Trophoblast cell (in vitro differentiated cells and primary cell): ENCODE results near the gene PHACTR1.

Experiments
- DNase-seq, 2 donors: peaks; one replicate each; pipeline ENCODE4 v3.0.0-alpha.2; 2016
- H2AFZ ChIP-seq: 2 replicates; pipeline ENCODE4 v1.6.1; 2013; ENCODE audit warnings: low read length, moderate library complexity, mild to moderate bottlenecking; ENCODE audit not compliant: insufficient read depth, poor library complexity
- H2AK5ac ChIP-seq: 2 replicates; pipeline ENCODE4 v1.6.1; 2013; ENCODE audit warnings: mild to moderate bottlenecking, low read length
- H2BK120ac ChIP-seq: 2 replicates; pipeline ENCODE4 v1.6.1; 2013; ENCODE audit warnings: low read length, mild to moderate bottlenecking, moderate library complexity; ENCODE audit not compliant: insufficient read depth, poor library complexity
- H2BK12ac ChIP-seq: 2 replicates; pipeline ENCODE4 v1.6.1; 2013; ENCODE audit warnings: mild to moderate bottlenecking, low read length, moderate library complexity
- H2BK5ac ChIP-seq: 2 replicates; pipeline ENCODE4 v1.6.1; 2013; ENCODE audit warnings: low read length, low read depth, moderate library complexity, mild to moderate bottlenecking; ENCODE audit not compliant: poor library complexity
- H3K14ac ChIP-seq: 2 replicates; pipeline ENCODE4 v1.6.1; 2013; ENCODE audit warnings: mild to moderate bottlenecking, low read length
- H3K18ac ChIP-seq: 2 replicates; pipeline ENCODE4 v1.6.1; 2013; ENCODE audit warnings: mild to moderate bottlenecking, low read length
- H3K23ac ChIP-seq: 2 replicates; pipeline ENCODE4 v1.6.1; 2013; ENCODE audit warnings: low read length
- H3K27ac ChIP-seq: 2 replicates; pipeline ENCODE4 v1.5.1; 2013; ENCODE audit warnings: low read depth, mild to moderate bottlenecking, inconsistent platforms, low read length, moderate library complexity
- H3K27me3 ChIP-seq: 2 replicates; pipeline ENCODE4 v1.6.1; 2013; ENCODE audit warnings: inconsistent platforms, mild to moderate bottlenecking, low read length, moderate library complexity; ENCODE audit not compliant: insufficient read depth
- H3K36me3 ChIP-seq, 2 experiments: 1 replicate in 1 of 2; 2 replicates in 1 of 2; pipeline ENCODE4 v1.6.1; 2013; ENCODE audit warnings: low read length in 2 of 2, mild to moderate bottlenecking in 2 of 2, moderate library complexity in 1 of 2; ENCODE audit not compliant: insufficient read depth in 2 of 2, control insufficient read depth in 1 of 2
- H3K4ac ChIP-seq: 2 replicates; pipeline ENCODE4 v1.6.1; 2013; ENCODE audit warnings: low read depth, mild to moderate bottlenecking, low read length, moderate library complexity
- H3K4me1 ChIP-seq, 2 experiments: 1 replicate in 1 of 2; 2 replicates in 1 of 2; pipeline ENCODE4 v1.6.1; 2013; ENCODE audit warnings: low read length in 2 of 2, mild to moderate bottlenecking in 2 of 2, moderate library complexity in 1 of 2; ENCODE audit not compliant: insufficient read depth in 2 of 2, control insufficient read depth in 1 of 2
- H3K4me2 ChIP-seq: 2 replicates; pipeline ENCODE4 v1.6.1; 2013; ENCODE audit warnings: inconsistent platforms, mild to moderate bottlenecking, low read length, moderate library complexity
- H3K4me3 ChIP-seq: 2 replicates; pipeline ENCODE4 v1.5.1; 2013; ENCODE audit warnings: mild to moderate bottlenecking, low read depth, low read length, inconsistent platforms
- H3K79me1 ChIP-seq: one replicate; pipeline ENCODE4 v1.6.1; 2013; ENCODE audit warnings: low read length
- H3K79me2 ChIP-seq: 2 replicates; pipeline ENCODE4 v1.6.1; 2013; ENCODE audit warnings: low read length, mild to moderate bottlenecking; ENCODE audit not compliant: control insufficient read depth, insufficient read depth, poor library complexity
- H3K9ac ChIP-seq: 2 replicates; pipeline ENCODE4 v1.6.1; 2013; ENCODE audit warnings: mild to moderate bottlenecking, low read length
- H3K9me3 ChIP-seq: 2 replicates; pipeline ENCODE4 v1.6.1; 2013; ENCODE audit warnings: low read depth, mild to moderate bottlenecking, control low read depth, inconsistent platforms, low read length; ENCODE audit not compliant: insufficient read depth
- H4K12ac ChIP-seq: 2 replicates; pipeline ENCODE4 v1.6.1; 2013; ENCODE audit warnings: low read depth, mild to moderate bottlenecking, low read length, moderate library complexity
- H4K8ac ChIP-seq: 2 replicates; pipeline ENCODE4 v1.6.1; 2013; ENCODE audit warnings: low read depth, mild to moderate bottlenecking, low read length, moderate library complexity
- H4K91ac ChIP-seq: one replicate; pipeline ENCODE4 v1.6.1; 2013; ENCODE audit warnings: low read depth, mild to moderate bottlenecking, low read length, moderate library complexity
- WGBS: extraction: QIAGEN DNeasy Blood & Tissue Kit; methylation state at CpG from one replicate; pipeline ENCODE4 v1.1.7; 2013; ENCODE audit warnings: missing lambda C conversion rate; ENCODE audit not compliant: insufficient read length, insufficient coverage; ENCODE audit errors: extremely low coverage; 5-methylcytosine and 5-hydroxymethylcytosine counted together

PHACTR1 gene

GRCh38 chr6:12750416-12750815 is 33.8 kb downstream of the PHACTR1 start:
- no peaks in the 10 kb centered on the region for H3K36me3 ChIP-seq
- WGBS = no CpG with 5 or more reads among the region's 4 CpGs
- H3K4me3 ChIP-seq = no peak overlapping the region
- no peak overlapping the region for H3K18ac ChIP-seq
- no peak overlapping the region for H2BK12ac ChIP-seq
- no peak overlapping the region for H2BK5ac ChIP-seq
- H3K4me2 ChIP-seq = peak overlapping the region; percentile 85
- no peaks in the 10 kb centered on the region for H3K9me3 ChIP-seq
- no peak overlapping the region for H2AFZ ChIP-seq
- H3K79me2 ChIP-seq = no peaks in the 10 kb centered on the region
- no peak for DNase-seq
- H3K9ac ChIP-seq = no peak overlapping the region
- no peak overlapping the region for H4K12ac ChIP-seq
- H3K4ac ChIP-seq = no peak overlapping the region
- no peak overlapping the region for H2AK5ac ChIP-seq
- peaks cover 4 to 11% of the 10 kb centered on the region in 2 experiments for H3K4me1 ChIP-seq
- no peak overlapping the region for H2BK120ac ChIP-seq
- H3K79me1 ChIP-seq = no peaks in the 10 kb centered on the region
- H3K27me3 ChIP-seq = peaks cover 18% of the 10 kb centered on the region
- H3K27ac ChIP-seq = no peak overlapping the region
- no peak overlapping the region for H3K14ac ChIP-seq
- no peak overlapping the region for H3K23ac ChIP-seq
- H4K8ac ChIP-seq = no peak overlapping the region
- H4K91ac ChIP-seq = no peak overlapping the region

- H4K91ac ChIP-seq = no peak overlapping the region
- H2BK12ac ChIP-seq = no peak overlapping the region
- H3K36me3 ChIP-seq = no peaks in the 10 kb centered on the region
- H3K4me2 ChIP-seq = no peak overlapping the region
- H2AK5ac ChIP-seq = no peak overlapping the region
- no peak overlapping the region for H3K23ac ChIP-seq
- H3K27me3 ChIP-seq = peaks cover 18% of the 10 kb centered on the region
- H3K4ac ChIP-seq = no peak overlapping the region
- H4K12ac ChIP-seq = no peak overlapping the region
- H3K9ac ChIP-seq = no peak overlapping the region
- peaks cover 4 to 11% of the 10 kb centered on the region in 2 experiments for H3K4me1 ChIP-seq
- H3K14ac ChIP-seq = no peak overlapping the region
- H3K4me3 ChIP-seq = no peak overlapping the region
- no peak overlapping the region for H2BK120ac ChIP-seq
- no peaks in the 10 kb centered on the region for H3K79me2 ChIP-seq
- peak; percentile 18 to 74 for DNase-seq
- no peak overlapping the region for H3K27ac ChIP-seq
- WGBS = no CpG with 5 or more reads among the region's 10 CpGs
- no peaks in the 10 kb centered on the region for H3K79me1 ChIP-seq
- no peak overlapping the region for H3K18ac ChIP-seq
- no peak overlapping the region for H2AFZ ChIP-seq
- H4K8ac ChIP-seq = no peak overlapping the region
- no peaks in the 10 kb centered on the region for H3K9me3 ChIP-seq
- no peak overlapping the region for H2BK5ac ChIP-seq
Measured at GRCh38 chr6:12751694-12752325, 35.2 kb downstream of the PHACTR1 start.

GRCh38 chr6:12753036-12753435 is 36.5 kb downstream of the PHACTR1 start:
- Histone ChIP-seq H3K23ac (no peak overlapping the region), H3K79me1 (no peaks in the 10 kb centered on the region), H2AFZ (no peak overlapping the region), H3K4me1 (peaks cover 4 to 11% of the 10 kb centered on the region in 2 experiments), H3K27me3 (peaks cover 16% of the 10 kb centered on the region), H2BK5ac (no peak overlapping the region), H3K4me3 (no peak overlapping the region), H2BK120ac (no peak overlapping the region), H3K36me3 (no peaks in the 10 kb centered on the region), H4K91ac (no peak overlapping the region), H3K14ac (no peak overlapping the region), H3K79me2 (no peaks in the 10 kb centered on the region), H3K18ac (no peak overlapping the region), H3K27ac (no peak overlapping the region), H2BK12ac (no peak overlapping the region), H3K9me3 (no peaks in the 10 kb centered on the region), H3K4me2 (no peak overlapping the region), H4K12ac (no peak overlapping the region), H3K9ac (no peak overlapping the region), H2AK5ac (no peak overlapping the region), H3K4ac (no peak overlapping the region), H4K8ac (no peak overlapping the region)
- DNase-seq = no peak
- no CpG with 5 or more reads among the region's 2 CpGs for WGBS

GRCh38 chr6:12760226-12760625 is 43.7 kb downstream of the PHACTR1 start:
- Histone ChIP-seq H3K9ac (no peak overlapping the region), H3K14ac (no peak overlapping the region), H3K4me2 (no peak overlapping the region), H3K18ac (no peak overlapping the region), H3K9me3 (peaks cover 2% of the 10 kb centered on the region), H3K36me3 (no peaks in the 10 kb centered on the region), H4K8ac (no peak overlapping the region), H3K4ac (no peak overlapping the region), H2AK5ac (no peak overlapping the region), H2BK12ac (no peak overlapping the region), H3K79me2 (no peaks in the 10 kb centered on the region), H3K27me3 (no peaks in the 10 kb centered on the region), H3K4me3 (no peak overlapping the region), H3K4me1 (no peaks in the 10 kb centered on the region), H2AFZ (no peak overlapping the region), H4K91ac (no peak overlapping the region), H2BK5ac (no peak overlapping the region), H3K79me1 (no peaks in the 10 kb centered on the region), H3K23ac (no peak overlapping the region), H2BK120ac (no peak overlapping the region), H4K12ac (no peak overlapping the region), H3K27ac (no peak overlapping the region)
- DNase-seq = no peak
- no CpG with 5 or more reads among the region's 3 CpGs for WGBS
